ENCODE data around the gene CCNT2.
"Not testable (repeated sequence)": the region's sequence is repeated elsewhere in the genome, so short reads cannot be mapped to it uniquely, and the experiment has no call there.

The CCNT2 gene

DNA sequence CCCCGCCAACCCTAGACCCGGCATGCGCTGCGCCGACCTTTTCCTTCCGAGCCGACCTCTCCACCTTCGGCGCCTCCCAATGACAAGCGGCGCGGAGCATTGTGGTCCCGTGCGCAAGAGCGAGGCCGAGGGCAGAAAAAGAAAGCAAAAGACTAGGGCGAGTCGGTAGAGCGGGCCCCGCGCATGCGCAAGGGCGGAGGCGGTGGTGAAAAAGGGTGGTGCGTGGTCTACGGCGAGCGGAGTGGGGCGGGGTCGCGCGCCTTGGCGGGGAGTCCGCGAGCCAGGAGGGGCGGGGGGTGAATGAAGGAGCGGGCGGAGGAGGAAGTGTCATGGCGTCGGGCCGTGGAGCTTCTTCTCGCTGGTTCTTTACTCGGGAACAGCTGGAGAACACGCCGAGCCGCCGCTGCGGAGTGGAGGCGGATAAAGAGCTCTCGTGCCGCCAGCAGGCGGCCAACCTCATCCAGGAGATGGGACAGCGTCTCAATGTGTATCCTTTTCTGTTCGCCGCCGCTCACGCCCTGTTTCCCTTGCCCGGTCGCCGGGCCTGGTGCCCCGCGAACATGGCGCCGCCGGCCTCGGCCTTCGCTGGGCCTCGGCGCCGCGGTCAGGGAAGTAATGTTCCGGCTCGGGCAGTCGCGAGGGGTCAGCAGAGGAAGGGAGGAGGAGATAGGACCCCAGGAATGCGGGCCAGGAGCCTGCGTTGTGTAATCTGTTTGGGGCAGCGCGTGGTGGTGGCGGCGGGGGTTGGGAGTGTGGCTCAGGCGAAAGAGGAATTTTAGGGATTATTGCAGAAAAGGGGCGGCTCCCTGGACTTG is at the start of gene CCNT2:
TSS of gene CCNT2 (plus strand) at position 297 of the 815 bp plus-strand sequence. CDS start at position 330, 33 bp downstream.
- DNase-seq (ENCODE audit: low read depth) = peak; percentile 100

GRCh38 chr2:134869946-134870736 is 48.5 kb upstream of the CCNT2 start:
- no peak for DNase-seq (ENCODE audit: low read depth)

DNA sequence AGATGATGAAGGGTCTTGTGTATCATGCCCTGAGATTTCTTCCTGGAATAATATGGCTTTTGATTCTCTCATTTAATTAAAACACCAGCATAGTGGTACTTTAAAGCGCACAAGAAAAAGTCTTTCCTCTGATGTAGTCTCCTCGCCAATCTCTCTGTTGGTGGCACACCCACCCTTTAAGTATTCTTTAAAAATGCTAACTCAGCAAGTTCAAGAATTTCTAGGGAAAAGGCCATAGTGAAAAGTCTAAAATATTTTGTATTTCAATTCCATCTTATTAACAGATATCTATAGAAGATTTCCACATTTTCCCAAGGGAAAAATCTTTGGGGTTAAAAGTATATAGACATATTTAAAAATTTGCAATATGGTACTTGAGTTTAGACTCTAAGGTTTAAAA is 45.5 kb upstream of the CCNT2 start:
- DNase-seq (ENCODE audit: low read depth) = no peak

DNA sequence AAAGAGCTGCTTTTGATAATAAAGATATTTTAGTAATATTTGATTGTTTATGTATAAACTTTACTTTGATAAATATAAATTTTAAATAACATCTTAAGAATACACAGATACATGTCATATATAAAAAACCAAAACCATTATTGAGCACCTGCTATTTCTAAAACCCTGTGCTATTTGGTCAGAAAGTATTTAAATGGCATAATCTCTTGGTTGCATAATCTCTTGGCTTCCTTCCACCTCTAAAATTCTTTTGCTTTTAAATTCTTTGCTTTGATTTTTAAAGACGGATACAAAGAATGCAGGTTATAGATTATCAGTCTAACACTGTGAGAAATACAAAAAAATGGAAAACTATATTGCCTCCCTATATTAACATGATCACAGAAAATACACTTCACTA is 43.3 kb upstream of the CCNT2 start:
- DNase-seq (ENCODE audit: low read depth) = no peak

DNA sequence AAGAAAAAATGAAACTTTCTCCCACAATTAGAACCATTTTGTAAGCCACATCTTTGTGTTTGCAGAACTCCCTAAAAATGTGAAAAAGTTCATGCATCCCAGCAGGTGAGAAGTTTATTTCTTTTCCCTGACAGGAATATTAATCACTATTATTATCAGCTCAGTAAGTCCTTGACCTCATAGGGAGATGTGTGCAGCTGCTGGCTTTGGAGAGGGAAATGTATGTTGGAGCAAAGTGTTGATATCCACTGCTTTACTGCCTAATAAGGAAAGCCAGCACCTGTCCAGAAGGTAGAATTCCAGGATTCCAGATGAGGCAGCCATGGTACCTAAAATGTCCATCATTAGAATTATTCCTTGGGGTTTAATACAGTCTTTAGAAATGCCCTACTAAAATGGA is 35.8 kb upstream of the CCNT2 start:
- no peak for DNase-seq (ENCODE audit: low read depth)

GRCh38 chr2:134883552-134884293 is 34.9 kb upstream of the CCNT2 start:
- no peak for DNase-seq (ENCODE audit: low read depth)

DNA sequence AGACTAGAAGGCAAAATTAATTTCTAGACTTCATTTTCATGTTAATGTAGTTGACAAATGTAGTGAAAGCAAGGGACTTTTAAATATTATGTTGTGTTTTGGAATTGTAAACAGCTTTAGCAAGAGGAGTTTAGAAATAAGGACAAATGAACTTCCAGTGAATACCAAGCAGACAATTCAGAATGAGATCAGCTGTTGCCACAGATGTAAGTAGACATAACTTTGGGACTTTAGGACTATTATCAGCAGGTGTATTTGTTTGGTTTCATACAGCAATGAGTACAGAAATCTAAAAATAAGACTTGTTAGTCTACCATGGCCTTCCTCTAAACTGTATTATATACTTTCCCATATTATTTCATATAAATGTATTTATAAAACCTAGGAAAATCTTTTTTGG is 34.2 kb upstream of the CCNT2 start:
- DNase-seq (ENCODE audit: low read depth) = no peak

DNA sequence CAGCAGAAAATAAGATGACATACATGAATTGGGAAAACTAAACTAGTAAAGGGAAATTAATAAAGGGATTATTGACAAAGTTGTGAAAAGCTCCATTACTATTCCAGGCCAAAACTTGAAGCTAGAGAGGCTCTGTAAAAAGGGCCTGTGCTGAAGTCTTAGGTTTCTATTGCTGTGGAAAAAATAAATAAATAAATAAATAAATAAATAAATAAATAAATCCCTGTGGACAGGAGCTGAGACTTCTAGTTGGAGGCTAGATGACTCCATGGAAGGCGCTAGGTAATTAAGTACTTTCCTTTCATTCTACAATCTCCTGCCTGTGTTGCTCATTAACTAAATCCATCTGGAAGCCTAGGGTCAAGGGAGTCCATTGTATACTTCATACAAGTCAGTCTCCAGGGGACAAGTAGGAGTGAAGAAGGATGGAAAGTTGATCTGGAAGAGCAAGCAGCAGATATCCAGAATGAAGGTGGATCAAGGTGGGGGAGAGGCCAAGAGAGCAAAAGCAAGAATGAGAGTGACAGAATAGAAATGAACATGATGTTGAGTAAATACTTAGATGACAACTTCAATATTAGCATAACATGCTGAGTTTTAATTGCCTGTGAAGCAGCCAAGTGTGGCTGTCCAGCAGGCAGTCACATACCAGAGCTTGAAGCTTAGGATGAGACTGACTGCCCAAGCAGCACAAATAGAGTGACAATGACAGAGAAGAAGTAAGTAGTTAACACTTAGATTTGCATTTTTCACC is 26.2 kb upstream of the CCNT2 start:
- no peak for DNase-seq (ENCODE audit: low read depth)

- DNase-seq (ENCODE audit: low read depth) = no peak
Observed at GRCh38 chr2:134897932-134898331, 20.7 kb upstream of the CCNT2 start.

DNA sequence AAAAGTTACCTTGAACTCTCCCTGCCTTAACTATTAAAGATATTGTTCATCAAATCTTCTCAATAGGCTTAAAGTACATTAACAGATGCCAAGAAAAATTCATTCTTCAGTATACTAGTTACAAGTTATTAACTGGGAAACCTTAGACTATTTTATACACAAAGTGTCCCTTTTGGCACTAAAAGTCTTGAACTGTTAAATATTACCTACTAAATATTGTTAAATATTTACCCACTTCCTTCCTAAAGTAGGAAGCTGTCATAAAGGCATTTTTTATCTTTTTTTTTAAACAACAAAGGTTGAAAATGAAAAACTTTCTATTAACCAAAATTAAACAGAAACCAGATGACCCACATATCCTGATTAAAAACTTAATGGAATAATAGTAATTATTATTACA is 19.4 kb upstream of the CCNT2 start:
- DNase-seq (ENCODE audit: low read depth) = no peak

DNA sequence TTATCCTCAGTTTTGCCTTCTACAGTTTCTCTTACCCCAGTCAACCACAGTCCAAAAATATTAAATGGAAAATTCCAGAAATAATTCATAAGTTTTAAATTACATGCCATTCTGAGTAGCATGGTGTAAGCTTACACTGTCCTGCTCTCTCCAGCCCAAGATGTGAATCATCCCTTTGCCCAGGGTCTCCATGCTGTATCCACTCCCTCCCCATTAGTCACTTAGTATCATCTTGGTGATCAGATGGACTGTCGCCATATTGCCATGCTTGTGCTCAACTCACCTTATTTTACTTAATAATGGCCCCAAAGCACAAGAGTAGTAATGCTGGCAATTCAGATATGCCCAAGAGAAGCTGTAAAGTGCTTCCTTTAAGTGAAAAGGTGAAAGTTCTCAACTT is 18.5 kb upstream of the CCNT2 start:
- DNase-seq (ENCODE audit: low read depth) = no peak

GRCh38 chr2:134903701-134904100 is 14.9 kb upstream of the CCNT2 start:
- DNase-seq (ENCODE audit: low read depth) = not testable (repeated sequence)

- DNase-seq (ENCODE audit: low read depth) = no peak
Observed at GRCh38 chr2:134905168-134905567, 13.5 kb upstream of the CCNT2 start.

- no peak for DNase-seq (ENCODE audit: low read depth)
Observed at GRCh38 chr2:134906726-134907125, 11.9 kb upstream of the CCNT2 start.

DNA sequence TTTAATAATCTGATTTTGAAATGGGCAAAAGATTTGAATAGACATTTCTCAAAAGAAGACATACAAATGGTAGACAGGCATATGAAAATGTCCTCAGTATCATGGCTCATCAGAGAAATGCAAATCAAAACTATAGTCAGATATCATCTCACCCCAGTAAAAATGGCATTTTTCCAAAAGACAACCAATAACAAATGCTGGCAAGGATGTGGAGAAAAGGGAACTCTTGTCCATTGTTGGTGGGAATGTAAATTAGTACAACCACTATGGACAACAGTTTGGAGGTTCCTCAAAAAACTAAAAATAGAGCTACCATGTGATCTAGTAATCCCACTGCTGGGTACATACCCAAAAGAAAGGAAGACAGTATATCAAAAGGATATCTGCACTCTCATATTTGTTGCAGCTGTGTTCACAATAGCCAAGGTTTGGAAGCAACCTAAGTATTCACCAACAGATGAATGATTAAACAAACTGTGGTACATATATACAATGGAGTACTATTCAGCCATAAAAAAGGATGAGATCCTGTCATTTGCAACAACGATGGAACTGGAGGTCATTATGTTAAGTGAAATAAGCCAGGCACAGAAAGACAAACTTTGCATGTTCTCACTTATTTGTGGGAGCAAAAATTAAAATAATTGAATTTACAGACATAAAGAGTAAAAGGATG is 11.0 kb upstream of the CCNT2 start:
- DNase-seq (ENCODE audit: low read depth) = not testable (repeated sequence)

GRCh38 chr2:134910763-134911399 is 7.7 kb upstream of the CCNT2 start:
- DNase-seq (ENCODE audit: low read depth) = no peak

DNA sequence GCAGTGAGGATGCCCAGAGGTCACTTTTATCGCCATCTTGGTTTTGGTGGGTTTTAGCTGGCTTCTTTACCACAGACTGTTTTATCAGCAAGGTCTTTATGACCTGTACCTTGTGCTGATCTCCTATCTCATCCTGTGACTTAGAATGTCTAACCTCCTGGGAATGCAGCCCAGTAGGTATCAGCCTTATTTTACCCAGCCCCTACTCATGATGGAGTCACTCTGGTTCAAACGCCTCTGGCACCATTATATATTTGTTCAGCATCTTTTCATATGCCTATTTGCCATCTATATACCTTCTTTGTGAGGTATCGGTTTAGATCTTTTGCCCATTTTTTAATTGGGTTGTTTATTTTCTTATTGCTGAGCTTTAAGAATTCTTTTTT is 7.2 kb upstream of the CCNT2 start:
- no peak for DNase-seq (ENCODE audit: low read depth)

DNA sequence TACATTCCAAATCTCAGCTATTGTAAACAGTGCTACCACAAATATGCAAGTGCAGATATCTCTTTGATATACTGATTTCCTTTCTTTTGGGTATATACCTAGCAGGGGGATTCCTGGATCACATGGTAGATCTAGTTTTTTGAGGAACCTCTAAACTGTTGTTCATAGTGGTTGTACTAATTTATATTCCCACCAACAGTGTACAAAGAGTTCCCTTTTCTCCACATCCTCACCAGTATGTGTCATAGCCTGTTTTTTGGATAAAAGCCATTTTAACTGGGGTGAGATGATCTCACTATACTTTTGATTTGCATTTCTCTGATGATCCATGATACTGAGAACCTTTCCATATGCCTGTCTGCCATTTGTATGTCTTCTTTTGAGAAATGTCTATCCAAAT is 6.3 kb upstream of the CCNT2 start:
- DNase-seq (ENCODE audit: low read depth) = no peak

- DNase-seq (ENCODE audit: low read depth) = no peak
Observed at GRCh38 chr2:134917360-134917865, 1.2 kb upstream of the CCNT2 start.

DNA sequence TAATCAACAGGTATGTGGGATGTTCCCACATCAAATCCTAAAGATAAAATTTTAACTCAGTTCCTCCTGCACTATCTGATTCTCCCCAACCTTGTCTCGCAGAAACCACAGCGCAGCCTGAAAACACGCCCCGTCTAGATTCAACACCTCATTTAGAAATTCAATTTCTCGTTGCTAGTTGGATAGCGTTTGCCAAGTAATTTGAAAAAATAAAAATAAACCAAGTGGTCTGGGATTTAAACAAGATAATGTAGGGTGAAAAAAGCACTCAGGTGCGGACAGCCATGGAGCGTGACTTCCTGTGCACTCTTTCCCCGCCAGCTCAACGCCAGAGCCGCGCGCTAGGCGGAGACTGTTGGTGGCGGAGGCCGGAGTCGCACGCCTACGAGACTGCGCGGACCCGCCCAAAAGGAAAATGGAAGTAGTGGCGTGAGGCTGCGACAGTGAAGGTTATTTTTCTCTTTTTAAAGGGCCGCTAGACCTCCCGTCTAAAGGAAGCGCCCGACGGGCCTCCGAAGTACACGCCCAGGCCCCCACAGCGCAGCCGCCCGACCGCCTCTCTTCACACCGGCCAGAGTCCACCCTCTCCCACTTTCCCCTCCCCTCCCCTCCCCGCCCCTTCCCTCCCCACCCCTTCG is 615 bp upstream of the CCNT2 start:
- DNase-seq (ENCODE audit: low read depth) = peak; percentile 81

Measured in activated T-helper 1 cell treated with Interleukin-2 at 50 U/mL for 16 hours (primary cell).